GM11168 (cell line): ENCODE measurements around the gene OGG1.
"Not testable (repeated sequence)": the region's sequence is repeated elsewhere in the genome, so short reads cannot be mapped to it uniquely, and the experiment has no call there.

ENCODE experiments used
- in situ Hi-C: fragments of 300-500 bp; cut with MboI; formaldehyde crosslinking; loops from one replicate; pipeline ENCODE4 v1.12.0; 2022; ENCODE audit warnings: low sequenced_read_pairs; ENCODE audit not compliant: unreplicated experiment

OGG1 gene

GRCh38 chr3:9760779-9761505, 11.2 kb downstream of the OGG1 start:
- in situ Hi-C loops = no loop called here

- in situ Hi-C loops = no loop called here
Measured at GRCh38 chr3:9761919-9762318, 12.2 kb downstream of the OGG1 start.

GRCh38 chr3:9762871-9763270, 13.1 kb downstream of the OGG1 start:
- in situ Hi-C loops = no loop called here

GRCh38 chr3:9765865-9766264, 16.1 kb downstream of the OGG1 start:
- in situ Hi-C loops = no loop called here

- in situ Hi-C loops = no loop called here
Measured at GRCh38 chr3:9767418-9767817, 17.7 kb downstream of the OGG1 start.

GRCh38 chr3:9768141-9768775, 18.5 kb downstream of the OGG1 start:
- in situ Hi-C loops = no loop called here

- in situ Hi-C loops = no loop called here
Measured at GRCh38 chr3:9769012-9769411, 19.3 kb downstream of the OGG1 start.

GRCh38 chr3:9769426-9770275, 19.9 kb downstream of the OGG1 start, which contains the start of gene CAMK1:
CAMK1 (minus strand) TSS chr3:9769947; CDS start chr3:9767749, 2,198 bp downstream.
- in situ Hi-C loops = no loop called here

- in situ Hi-C loops = no loop called here
Measured at GRCh38 chr3:9770276-9770812, 20.6 kb downstream of the OGG1 start.

- in situ Hi-C loops = not testable (repeated sequence)
Measured at GRCh38 chr3:9771007-9771406, 21.3 kb downstream of the OGG1 start.

GRCh38 chr3:9776896-9777693, 27.3 kb downstream of the OGG1 start:
- in situ Hi-C loops = no loop called here

GRCh38 chr3:9777694-9778021, 27.9 kb downstream of the OGG1 start:
- in situ Hi-C loops = no loop called here

GRCh38 chr3:9778143-9779074, 28.7 kb downstream of the OGG1 start:
- in situ Hi-C loops = no loop called here

- in situ Hi-C loops = no loop called here
Measured at GRCh38 chr3:9779075-9779593, 29.4 kb downstream of the OGG1 start.

GRCh38 chr3:9779721-9780457, 30.1 kb downstream of the OGG1 start:
- in situ Hi-C loops = no loop called here

- in situ Hi-C loops = no loop called here
Measured at GRCh38 chr3:9780458-9780812, 30.7 kb downstream of the OGG1 start.

- in situ Hi-C loops = no loop called here
Measured at GRCh38 chr3:9780910-9781309, 31.2 kb downstream of the OGG1 start.

- in situ Hi-C loops = no loop called here
Measured at GRCh38 chr3:9781551-9781950, 31.8 kb downstream of the OGG1 start.
